DND-41 (cell line): ENCODE data around the gene RPUSD3.

Experiments
- ATAC-seq: fragments of 200-7000 bp; cut with Tn5 transposase; 3 replicates; pipeline ENCODE4 v1.9.1; 2021; ENCODE audit warnings: low read depth; ENCODE audit not compliant: insufficient read depth
- DNase-seq: peaks from one replicate; pipeline ENCODE4 v3.0.0-alpha.2; 2020
- H2AFZ ChIP-seq: 2 replicates; pipeline ENCODE4 v1.6.0; 2012; ENCODE audit warnings: low read depth, low read length
- H3K27ac ChIP-seq: 2 replicates; pipeline ENCODE4 v1.5.1; 2012; ENCODE audit warnings: low read length, inconsistent platforms
- H3K27me3 ChIP-seq: fragments of 200-600 bp; sonication (generic); 2 replicates; pipeline ENCODE4 v1.6.0; 2012; ENCODE audit warnings: low read length, mild to moderate bottlenecking, inconsistent platforms; ENCODE audit not compliant: insufficient read depth, poor library complexity
- H3K36me3 ChIP-seq: 2 replicates; pipeline ENCODE4 v1.5.1; 2012; ENCODE audit warnings: low read length, inconsistent platforms; ENCODE audit not compliant: insufficient read depth
- H3K4me1 ChIP-seq: 2 replicates; pipeline ENCODE4 v1.5.1; 2012; ENCODE audit warnings: mild to moderate bottlenecking, low read length; ENCODE audit not compliant: insufficient read depth
- H3K4me2 ChIP-seq: 2 replicates; pipeline ENCODE4 v1.6.0; 2012; ENCODE audit warnings: mild to moderate bottlenecking, moderate library complexity, low read length, inconsistent platforms; ENCODE audit not compliant: insufficient read depth
- H3K4me3 ChIP-seq, 2 experiments: fragments of 200-600 bp in 1 of 2; shearing (Covaris generic) in 1 of 2; 2 replicates each; pipeline ENCODE4 v1.5.1; 2012 to 2016; ENCODE audit warnings: inconsistent platforms in 2 of 2, low read length in 2 of 2, mild to moderate bottlenecking in 2 of 2, low read depth in 1 of 2, moderate library complexity in 1 of 2
- H3K79me2 ChIP-seq: 2 replicates; pipeline ENCODE4 v1.6.0; 2012; ENCODE audit warnings: low read length, inconsistent platforms; ENCODE audit not compliant: insufficient read depth
- H3K9ac ChIP-seq: 2 replicates; pipeline ENCODE4 v1.6.0; 2012; ENCODE audit warnings: low read depth, mild to moderate bottlenecking, inconsistent platforms, low read length, moderate library complexity
- H3K9me3 ChIP-seq: 2 replicates; pipeline ENCODE4 v1.5.1; 2012; ENCODE audit warnings: low read length, moderate library complexity, mild to moderate bottlenecking, inconsistent platforms; ENCODE audit not compliant: insufficient read depth, severe bottlenecking
- H4K20me1 ChIP-seq: 2 replicates; pipeline ENCODE4 v1.6.0; 2012; ENCODE audit warnings: low read length; ENCODE audit not compliant: insufficient read depth
- CTCF ChIP-seq: IDR thresholded peaks from 2 replicates; pipeline ENCODE4 v1.5.1; 2012; ENCODE audit warnings: borderline replicate concordance, low read length, moderate library complexity, mild to moderate bottlenecking; ENCODE audit not compliant: poor library complexity, severe bottlenecking; ENCODE audit errors: extremely low read depth
- EZH2 ChIP-seq: IDR thresholded peaks from 3 replicates; pipeline ENCODE4 v1.6.1; 2012; ENCODE audit warnings: borderline replicate concordance, low read depth, mild to moderate bottlenecking, moderate library complexity, low read length, inconsistent platforms; ENCODE audit not compliant: severe bottlenecking

Gene RPUSD3

GRCh38 chr3:9807981-9808344 is 35.8 kb downstream of the RPUSD3 start:
- Histone ChIP-seq H3K4me2 (no peak overlapping the region), H3K9ac (no peak overlapping the region), H4K20me1 (peaks cover 8% of the 10 kb centered on the region), H3K36me3 (peaks cover 87% of the 10 kb centered on the region), H3K27me3 (no peaks in the 10 kb centered on the region), H2AFZ (no peak overlapping the region), H3K4me1 (no peaks in the 10 kb centered on the region), H3K9me3 (no peaks in the 10 kb centered on the region), H3K4me3 (no peak overlapping the region), H3K79me2 (no peaks in the 10 kb centered on the region), H3K27ac (no peak overlapping the region)
- TF ChIP-seq CTCF (no peak), EZH2 (no peak)
- no peak for DNase-seq
- ATAC-seq = no peak

DNA sequence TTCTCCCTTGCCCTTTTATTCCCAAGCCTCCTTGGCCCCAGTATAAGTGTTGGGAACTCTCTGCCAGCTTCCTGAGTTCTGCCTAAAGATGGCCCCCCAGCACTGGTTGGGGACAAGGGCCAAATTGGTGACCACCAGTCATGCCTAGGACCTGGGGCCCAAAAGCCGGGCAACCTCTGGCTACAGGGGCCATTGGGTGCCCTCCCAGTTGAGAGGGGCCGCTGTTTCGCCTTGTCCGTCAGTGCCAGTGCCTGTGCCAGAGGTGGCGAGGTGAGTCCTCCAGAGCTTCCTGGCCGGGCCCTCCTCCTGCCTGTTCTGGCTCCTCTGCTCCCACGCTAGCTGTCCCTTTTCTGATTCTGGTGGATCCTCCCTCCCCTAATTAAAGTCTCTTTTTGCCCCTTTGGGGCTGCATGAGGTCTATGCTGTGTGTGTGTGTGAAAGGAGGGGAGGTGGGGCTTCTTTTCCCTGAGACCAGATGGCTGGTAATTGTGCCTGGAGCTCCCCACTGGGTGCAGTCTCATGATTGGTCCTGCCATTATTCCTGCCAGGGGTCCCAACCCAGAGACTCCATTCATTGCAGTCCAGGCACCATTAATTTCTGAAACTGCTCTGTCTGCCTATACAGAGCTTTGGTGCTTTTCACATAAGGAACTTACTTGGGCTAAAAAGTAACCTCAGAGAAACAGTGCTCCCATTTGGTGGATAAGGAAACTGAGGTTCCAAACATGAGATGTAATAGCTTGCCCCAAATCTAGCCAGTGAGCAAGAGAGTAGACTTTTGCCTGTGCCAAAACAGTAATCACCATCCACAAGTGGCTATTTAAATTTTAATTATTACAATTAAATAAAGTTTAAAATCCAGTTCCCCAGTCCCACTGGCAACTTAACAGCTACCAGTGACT is 36.9 kb downstream of the RPUSD3 start:
- Histone ChIP-seq H4K20me1 (peaks cover 8% of the 10 kb centered on the region), H3K9ac (no peak overlapping the region), H3K4me1 (no peaks in the 10 kb centered on the region), H2AFZ (no peak overlapping the region), H3K27me3 (no peaks in the 10 kb centered on the region), H3K4me2 (no peak overlapping the region), H3K36me3 (peaks cover 87% of the 10 kb centered on the region), H3K9me3 (no peaks in the 10 kb centered on the region), H3K79me2 (no peaks in the 10 kb centered on the region), H3K4me3 (no peak overlapping the region), H3K27ac (no peak overlapping the region)
- ATAC-seq = no peak
- no peak for TF ChIP-seq CTCF
- no peak for TF ChIP-seq EZH2
- no peak for DNase-seq

GRCh38 chr3:9806137-9806536 is 37.7 kb downstream of the RPUSD3 start:
- Histone ChIP-seq H3K27me3 (no peaks in the 10 kb centered on the region), H3K36me3 (peaks cover 86% of the 10 kb centered on the region), H3K27ac (no peak overlapping the region), H2AFZ (no peak overlapping the region), H3K79me2 (no peaks in the 10 kb centered on the region), H3K4me1 (no peaks in the 10 kb centered on the region), H3K4me3 (no peak overlapping the region), H4K20me1 (peaks cover 8% of the 10 kb centered on the region), H3K4me2 (no peak overlapping the region), H3K9ac (no peak overlapping the region), H3K9me3 (no peaks in the 10 kb centered on the region)
- DNase-seq (no peak), ATAC-seq (no peak)
- no peak for TF ChIP-seq CTCF
- no peak for TF ChIP-seq EZH2
